Loucy (cell line): ENCODE data around the gene LRRC4C.

Source experiments
- H2AFZ ChIP-seq: fragments of 200-600 bp; sonication (generic); 2 replicates; pipeline ENCODE4 v1.6.0; 2016; ENCODE audit warnings: antibody characterized with exemption, mild to moderate bottlenecking, low read length, moderate library complexity
- H3F3A ChIP-seq: fragments of 200-600 bp; 2 replicates; pipeline ENCODE4 v1.6.0; 2016; ENCODE audit warnings: antibody characterized with exemption, low read depth, mild to moderate bottlenecking
- H3K27me3 ChIP-seq: fragments of 200-600 bp; sonication (generic); 2 replicates; pipeline ENCODE4 v1.6.1; 2014; ENCODE audit warnings: low read length, mild to moderate bottlenecking; ENCODE audit not compliant: insufficient read depth, poor library complexity, severe bottlenecking
- H3K36me3 ChIP-seq: fragments of 200-600 bp; sonication (generic); 2 replicates; pipeline ENCODE4 v1.6.1; 2016; ENCODE audit warnings: low read length; ENCODE audit not compliant: insufficient read depth
- H3K4me1 ChIP-seq: fragments of 200-600 bp; sonication (generic); 2 replicates; pipeline ENCODE4 v1.5.1; 2014; ENCODE audit warnings: low read length, mild to moderate bottlenecking; ENCODE audit not compliant: insufficient read depth, poor library complexity, severe bottlenecking
- H3K4me2 ChIP-seq: fragments of 200-600 bp; sonication (generic); 2 replicates; pipeline ENCODE4 v1.6.0; 2014; ENCODE audit warnings: antibody characterized with exemption, low read length, low read depth, mild to moderate bottlenecking; ENCODE audit not compliant: poor library complexity, severe bottlenecking
- H3K4me3 ChIP-seq: fragments of 200-600 bp; sonication (generic); 2 replicates; pipeline ENCODE4 v1.5.1; 2014; ENCODE audit warnings: low read length, mild to moderate bottlenecking, mixed read lengths; ENCODE audit not compliant: poor library complexity, severe bottlenecking
- H3K79me2 ChIP-seq: fragments of 200-600 bp; sonication (generic); 2 replicates; pipeline ENCODE4 v1.6.1; 2014; ENCODE audit warnings: low read length; ENCODE audit not compliant: insufficient read depth
- H3K9ac ChIP-seq: fragments of 200-600 bp; sonication (generic); 2 replicates; pipeline ENCODE4 v1.6.0; 2014; ENCODE audit warnings: mild to moderate bottlenecking, low read depth, low read length, moderate library complexity; ENCODE audit not compliant: poor library complexity, severe bottlenecking
- H3K9me2 ChIP-seq: fragments of 200-600 bp; sonication (generic); replicated peaks from 2 replicates; pipeline ENCODE4 v1.6.1; 2016; ENCODE audit warnings: low read depth, low read length, mixed read lengths
- H3K9me3 ChIP-seq: fragments of 200-600 bp; sonication (generic); 2 replicates; pipeline ENCODE4 v1.6.1; 2014; ENCODE audit warnings: mild to moderate bottlenecking, antibody characterized with exemption, low read length, low read depth; ENCODE audit not compliant: insufficient read depth
- H4K20me1 ChIP-seq: fragments of 200-600 bp; sonication (generic); 2 replicates; pipeline ENCODE4 v1.6.0; 2014; ENCODE audit warnings: antibody characterized with exemption, low read length, mild to moderate bottlenecking; ENCODE audit not compliant: insufficient read depth, poor library complexity, severe bottlenecking
- CTCF ChIP-seq: fragments of 200-600 bp; sonication (generic); conservative IDR thresholded peaks from 2 replicates; pipeline ENCODE4 v1.5.1; 2014; ENCODE audit warnings: mild to moderate bottlenecking, antibody characterized with exemption, low read length
- EZH2phosphoT487 ChIP-seq: fragments of 200-600 bp; IDR thresholded peaks from 2 replicates; pipeline ENCODE4 v1.6.1; 2018; ENCODE audit warnings: antibody characterized with exemption, mild to moderate bottlenecking, moderate library complexity, borderline replicate concordance

Gene LRRC4C

GRCh38 chr11:40179541-40179940 lies 1279.9 kb downstream of the LRRC4C start:
- Histone ChIP-seq H3K4me1 (no peaks in the 10 kb centered on the region), H2AFZ (no peak overlapping the region), H3F3A (no peaks in the 10 kb centered on the region), H3K79me2 (no peaks in the 10 kb centered on the region), H3K9ac (no peak overlapping the region), H3K27me3 (no peaks in the 10 kb centered on the region), H3K9me3 (no peaks in the 10 kb centered on the region), H3K36me3 (no peaks in the 10 kb centered on the region), H3K4me3 (no peak overlapping the region), H3K9me2 (no peaks in the 10 kb centered on the region), H3K4me2 (no peak overlapping the region), H4K20me1 (no peaks in the 10 kb centered on the region)
- no peak for TF ChIP-seq EZH2phosphoT487
- no peak for TF ChIP-seq CTCF

- H3K4me2 ChIP-seq: no peak overlapping the region
- H3K4me3 ChIP-seq: no peak overlapping the region
- H2AFZ ChIP-seq: no peak overlapping the region
- no peaks in the 10 kb centered on the region for H3K9me2 ChIP-seq
- H3K9ac ChIP-seq: no peak overlapping the region
- H3K79me2 ChIP-seq: no peaks in the 10 kb centered on the region
- no peaks in the 10 kb centered on the region for H3K27me3 ChIP-seq
- H4K20me1 ChIP-seq: no peaks in the 10 kb centered on the region
- H3K4me1 ChIP-seq: no peaks in the 10 kb centered on the region
- H3K36me3 ChIP-seq: no peaks in the 10 kb centered on the region
- no peaks in the 10 kb centered on the region for H3F3A ChIP-seq
- no peaks in the 10 kb centered on the region for H3K9me3 ChIP-seq
- TF ChIP-seq EZH2phosphoT487 (no peak), CTCF (no peak)
Measured at GRCh38 chr11:40178470-40178869, 1281.0 kb downstream of the LRRC4C start.

- no peak for TF ChIP-seq CTCF
- no peak for TF ChIP-seq EZH2phosphoT487
- H3K9me3 ChIP-seq: no peaks in the 10 kb centered on the region
- H2AFZ ChIP-seq: no peak overlapping the region
- no peaks in the 10 kb centered on the region for H3K27me3 ChIP-seq
- H3K4me3 ChIP-seq: no peak overlapping the region
- no peak overlapping the region for H3K9ac ChIP-seq
- no peaks in the 10 kb centered on the region for H3K79me2 ChIP-seq
- H3K9me2 ChIP-seq: no peaks in the 10 kb centered on the region
- no peaks in the 10 kb centered on the region for H3K4me1 ChIP-seq
- H3F3A ChIP-seq: no peaks in the 10 kb centered on the region
- no peak overlapping the region for H3K4me2 ChIP-seq
- H4K20me1 ChIP-seq: no peaks in the 10 kb centered on the region
- H3K36me3 ChIP-seq: no peaks in the 10 kb centered on the region
Measured at GRCh38 chr11:40175980-40176379, 1283.5 kb downstream of the LRRC4C start.
